Right cardiac atrium (tissue), 5 donors: ENCODE data around the gene HSPA12B. TPM values are rescaled to one million over a fixed set of nuclear protein-coding genes. Genes with fewer than 3 reads are reported as not detected.
A peak's percentile ranks its signal among the peaks of the same experiment; 100 is the strongest.

Experiments used
- ATAC-seq, 2 donors: fragments of 200-7000 bp; cut with Tn5 transposase; one replicate each; pipeline versions ENCODE4 v1.8.0 to v1.9.1; 2020; ENCODE audit warnings: moderate library complexity in 2 of 2, mild to moderate bottlenecking in 1 of 2
- DNase-seq, 3 donors: peaks; one replicate each; pipeline ENCODE4 v3.0.0-alpha.2; 2020
- H3K27ac ChIP-seq: one replicate; pipeline ENCODE4 v1.5.1; 2013; ENCODE audit warnings: mild to moderate bottlenecking, low read length, control low read depth, moderate library complexity
- H3K27me3 ChIP-seq: one replicate; pipeline ENCODE4 v1.6.1; 2013; ENCODE audit not compliant: control insufficient read depth, insufficient read depth
- H3K4me1 ChIP-seq: one replicate; pipeline ENCODE4 v1.6.1; 2013; ENCODE audit warnings: low read length; ENCODE audit not compliant: control insufficient read depth, insufficient read depth
- H3K4me3 ChIP-seq: one replicate; pipeline ENCODE4 v1.5.1; 2013; ENCODE audit warnings: low read length, control low read depth
- H3K9me3 ChIP-seq: one replicate; pipeline ENCODE4 v1.6.1; 2013; ENCODE audit warnings: low read length; ENCODE audit not compliant: control insufficient read depth
- WGBS: extraction: QIAGEN DNeasy Blood & Tissue Kit; methylation state at CpG from one replicate; pipeline ENCODE4 v1.1.7; 2013; 5-methylcytosine and 5-hydroxymethylcytosine counted together
- intact Hi-C, 4 donors: fragments of 100-400 bp; cut with DNase I; formaldehyde crosslinking; loops; one replicate each; pipeline versions ENCODE4 v1.11.0 to v1.14.0; 2022 to 2023
- polyA plus RNA-seq: library from polyadenylated mRNA; stranded (reverse); fragments of 200-250 nt; gene quantifications from one replicate; pipeline ENCODE4 v1.2.3, GENCODE V29; 2013
- total RNA-seq, 4 donors: library from RNA; stranded (reverse); fragmentation: NEBNext Ultra II Directional; extraction: Animal tissue kit (Norgen Biotek cat#: 25700); gene quantifications; one replicate each; pipeline ENCODE4 v1.2.1, GENCODE V29; 2021
- donor health status: healthy with polysubstance abuse.
- donor health status: DM: no; HTN: yes; CAD: no.
- donor health status: DM: no; HTN: no; CAD: no.
- donor health status: DM: no; HTN: yes; CAD: no; lungs with severe emphysema.
- donor health status: DM: yes; HTN: yes; CAD: no.

The HSPA12B gene
- total and polyA plus RNA-seq, 5 donors, result 6.1 to 13.0 (median 7.9) TPM

GRCh38 chr20:3704087-3704486 is 28.4 kb upstream of the HSPA12B start:
- no peak for ATAC-seq
- intact Hi-C loops, result no loop called here
- Histone ChIP-seq H3K27me3 (no peaks in the 10 kb centered on the region), H3K4me1 (no peaks in the 10 kb centered on the region), H3K27ac (no peak overlapping the region), H3K4me3 (no peak overlapping the region), H3K9me3 (no peaks in the 10 kb centered on the region)
- 65% methylated on average over 5 of the region's 5 CpGs for WGBS
- peak in 1 of 3 donors; percentile 0 for DNase-seq

- Histone ChIP-seq H3K27me3 (no peaks in the 10 kb centered on the region), H3K9me3 (no peaks in the 10 kb centered on the region), H3K4me1 (no peaks in the 10 kb centered on the region), H3K27ac (no peak overlapping the region), H3K4me3 (no peak overlapping the region)
- DNase-seq (peak in 1 of 3 donors; percentile 10), ATAC-seq (no peak)
- intact Hi-C loops, result no loop called here
- 86% methylated on average over 14 of the region's 14 CpGs for WGBS
Observed at GRCh38 chr20:3705491-3705969, 27.0 kb upstream of the HSPA12B start.

DNA sequence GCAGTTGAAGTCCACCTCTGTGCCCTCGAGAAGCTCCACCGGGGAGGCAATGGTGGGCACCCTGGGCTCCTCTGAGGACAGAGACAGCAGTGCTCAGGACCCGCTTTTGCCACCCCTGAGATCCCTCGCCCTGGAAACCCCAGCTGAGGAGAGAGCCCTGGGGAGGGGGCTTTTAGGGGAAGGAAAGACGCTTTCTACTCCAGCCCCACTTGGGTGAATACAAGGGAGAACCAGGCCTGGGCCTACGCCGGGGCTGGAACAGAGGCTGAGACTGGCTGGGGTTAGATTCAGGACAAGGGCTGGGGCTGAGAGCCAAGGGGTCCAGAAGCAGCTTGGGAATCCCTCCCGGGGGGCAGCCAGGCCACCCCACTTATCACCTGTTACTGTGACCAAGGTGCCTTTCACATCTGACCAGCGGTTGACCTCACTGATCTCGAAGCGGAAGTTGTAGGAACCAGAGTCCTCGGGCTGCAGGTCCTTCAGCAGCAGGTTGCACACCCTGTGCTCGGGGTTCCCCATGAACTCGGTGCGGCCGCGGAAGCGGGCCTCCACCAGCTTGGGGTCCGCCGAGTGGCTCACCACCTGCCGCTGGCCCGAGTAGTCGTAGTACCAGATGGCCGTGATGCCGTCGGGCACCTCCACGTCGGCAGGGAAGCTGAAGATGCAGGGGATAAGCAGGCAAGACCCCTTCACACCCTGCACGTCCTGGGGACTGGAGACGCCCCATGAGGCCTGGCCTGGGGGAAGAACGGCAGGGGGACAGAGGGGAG is 26.3 kb upstream of the HSPA12B start:
- no peaks in the 10 kb centered on the region for H3K4me1 ChIP-seq
- no peak for ATAC-seq
- no peak overlapping the region for H3K4me3 ChIP-seq
- H3K27ac ChIP-seq, result no peak overlapping the region
- intact Hi-C loops, result no loop called here
- no peaks in the 10 kb centered on the region for H3K27me3 ChIP-seq
- 93% methylated on average over 31 of the region's 31 CpGs for WGBS
- DNase-seq, result no peak
- no peaks in the 10 kb centered on the region for H3K9me3 ChIP-seq

DNA sequence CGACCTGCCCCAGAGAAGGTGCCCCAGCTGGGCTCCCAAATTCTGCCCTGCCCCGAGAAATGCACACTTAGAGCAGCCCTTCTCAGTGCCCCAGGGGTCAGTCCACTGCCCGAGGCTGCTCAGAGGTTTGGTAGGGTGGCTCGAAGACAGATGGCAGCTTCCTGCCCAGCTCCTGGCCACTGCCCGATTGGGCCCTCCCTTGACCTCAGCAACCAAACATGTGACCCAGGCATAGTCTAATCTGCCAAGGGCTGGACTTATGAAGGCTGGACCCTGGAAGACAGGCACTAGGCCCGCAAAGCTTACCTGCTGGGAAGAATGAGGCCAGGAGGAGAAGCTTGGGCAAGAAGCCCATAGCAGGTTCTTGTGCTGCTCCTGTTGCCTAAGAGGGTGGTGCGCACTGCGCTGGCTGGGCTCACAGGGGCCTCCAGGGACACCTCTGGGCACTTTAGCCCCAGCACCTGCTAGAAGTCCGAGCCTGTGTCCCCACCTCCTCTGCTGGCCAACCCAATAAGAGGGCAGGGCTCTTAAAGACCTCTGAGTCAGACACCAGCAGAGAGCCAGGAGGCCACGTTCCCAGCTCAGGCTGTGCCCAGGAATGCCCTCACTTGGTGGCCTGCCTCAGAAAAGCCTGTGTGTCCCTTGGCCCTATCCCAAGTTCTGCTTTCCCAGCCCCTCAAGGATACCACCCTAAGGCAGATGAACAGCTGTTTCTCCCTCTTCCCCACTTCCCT is 25.5 kb upstream of the HSPA12B start:
- Histone ChIP-seq H3K27me3 (no peaks in the 10 kb centered on the region), H3K4me3 (no peak overlapping the region), H3K9me3 (no peaks in the 10 kb centered on the region), H3K4me1 (no peaks in the 10 kb centered on the region), H3K27ac (no peak overlapping the region)
- DNase-seq, result no peak
- peak in 1 of 2 donors; percentile 52 for ATAC-seq
- intact Hi-C loops, result no loop called here
- WGBS, result 81% methylated on average over 10 of the region's 10 CpGs

- intact Hi-C loops, result no loop called here
- no peak for DNase-seq
- no peak overlapping the region for H3K27ac ChIP-seq
Observed at GRCh38 chr20:3707508-3707899, 25.0 kb upstream of the HSPA12B start.

DNA sequence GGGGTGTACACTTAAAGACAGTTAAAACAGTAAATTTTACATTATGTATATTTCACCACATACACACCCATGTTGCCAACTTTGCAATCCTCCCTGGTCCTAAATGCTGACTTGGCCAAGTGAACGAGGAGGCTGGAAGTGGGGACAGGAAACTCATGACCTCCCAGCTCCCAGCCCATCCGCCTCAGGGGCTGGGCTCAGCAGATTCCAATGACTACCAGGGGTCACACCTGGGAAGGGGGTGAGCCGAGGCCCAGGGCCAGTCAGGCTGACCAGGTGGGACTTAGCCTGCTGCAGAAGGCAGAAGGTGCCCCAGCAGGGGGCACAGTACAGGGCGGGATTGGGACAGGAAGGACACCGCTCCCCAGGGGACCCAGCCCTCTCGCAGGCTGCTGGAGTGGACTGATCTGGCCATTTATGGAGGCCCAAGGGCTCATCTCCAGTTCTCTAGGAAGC is 22.4 kb upstream of the HSPA12B start:
- 46% methylated on average over 6 of the region's 6 CpGs for WGBS
- intact Hi-C loops, result loop anchor here (2.0 to 5.0 kb wide), 2 partner anchors 33 kb away; no protein-coding TSS in a partner anchor
- no peaks in the 10 kb centered on the region for H3K27me3 ChIP-seq
- H3K27ac ChIP-seq, result no peak overlapping the region
- H3K4me3 ChIP-seq, result no peak overlapping the region
- no peaks in the 10 kb centered on the region for H3K4me1 ChIP-seq
- ATAC-seq (peak; percentile 22 to 44), DNase-seq (peak in 1 of 3 donors; percentile 36)
- no peaks in the 10 kb centered on the region for H3K9me3 ChIP-seq

More at GRCh38 chr20:3707508-3707899, 25.0 kb upstream of the HSPA12B start:
- Histone ChIP-seq H3K9me3 (no peaks in the 10 kb centered on the region), H3K27me3 (no peaks in the 10 kb centered on the region), H3K4me3 (no peak overlapping the region), H3K4me1 (no peaks in the 10 kb centered on the region)
- ATAC-seq, result no peak
- 92% methylated on average over 3 of the region's 3 CpGs for WGBS

GRCh38 chr20:3710703-3711483 is 21.6 kb upstream of the HSPA12B start:
- H3K4me1 ChIP-seq, result no peaks in the 10 kb centered on the region
- no peak overlapping the region for H3K4me3 ChIP-seq
- intact Hi-C loops, result loop anchor here (2.0 to 5.0 kb wide), 2 partner anchors 34 kb away; no protein-coding TSS in a partner anchor
- no peaks in the 10 kb centered on the region for H3K27me3 ChIP-seq
- WGBS, result 31% methylated on average over 18 of the region's 18 CpGs
- H3K9me3 ChIP-seq, result no peaks in the 10 kb centered on the region
- DNase-seq (peak; percentile 72 to 93 (median 91)), ATAC-seq (peak; percentile 47 to 60)
- no peak overlapping the region for H3K27ac ChIP-seq

- 59% methylated on average over 4 of the region's 4 CpGs for WGBS
- intact Hi-C loops, result loop anchor here (2.0 to 5.0 kb wide), 2 partner anchors 34 to 35 kb away; no protein-coding TSS in a partner anchor
Observed at GRCh38 chr20:3711484-3711941, 21.0 kb upstream of the HSPA12B start.

DNA sequence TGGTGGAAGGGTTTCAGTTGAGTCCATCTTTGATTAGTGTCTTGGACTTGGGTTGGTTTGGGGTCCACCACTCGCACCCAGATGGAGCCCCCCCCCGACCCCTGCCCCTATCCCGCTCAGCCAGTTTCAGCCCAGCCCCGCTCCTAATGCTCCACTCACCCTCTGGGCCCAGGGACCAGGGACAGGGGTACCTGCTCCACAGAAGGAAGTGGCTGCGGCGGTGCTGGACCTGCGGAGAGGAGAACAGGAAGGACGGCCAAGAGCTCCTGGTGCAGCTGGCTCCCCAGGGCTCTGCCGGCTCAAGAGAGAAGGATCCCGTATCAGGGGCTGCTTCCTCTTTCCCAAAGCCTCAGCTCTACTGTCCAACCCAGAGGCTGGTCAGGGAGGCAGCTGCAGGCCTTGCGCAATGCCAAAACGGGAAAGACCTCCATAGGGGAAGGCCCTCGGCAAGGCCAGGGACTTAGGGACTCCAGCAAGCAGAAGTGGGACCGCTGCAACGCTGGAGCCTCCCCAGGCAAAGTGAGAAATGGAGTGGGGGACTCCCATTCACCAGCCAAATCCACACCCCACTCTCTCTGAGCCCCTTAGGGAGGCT is 20.1 kb upstream of the HSPA12B start, which contains the start of gene SIGLEC1:
SIGLEC1 (minus strand) TSS at position 322 of the 595 bp plus-strand sequence. CDS start 5,472 bp downstream, outside the sequence.
- ATAC-seq (peak; percentile 36 to 52), DNase-seq (peak; percentile 75 to 88 (median 86))
- 79% methylated on average over 15 of the region's 15 CpGs for WGBS
- no peaks in the 10 kb centered on the region for H3K27me3 ChIP-seq
- no peaks in the 10 kb centered on the region for H3K4me1 ChIP-seq
- H3K4me3 ChIP-seq, result no peak within 1 kb of the TSS
- H3K9me3 ChIP-seq, result no peaks in the 10 kb centered on the region
- H3K27ac ChIP-seq, result no peak within 1 kb of the TSS
- intact Hi-C loops, result loop anchor here in 2 of 4 donors (5.0 kb wide), 1 partner anchor 35 kb away; no protein-coding TSS in a partner anchor

More at GRCh38 chr20:3711484-3711941, 21.0 kb upstream of the HSPA12B start:
- peak in 1 of 2 donors; percentile 8 for ATAC-seq
- Histone ChIP-seq H3K4me1 (no peaks in the 10 kb centered on the region), H3K9me3 (no peaks in the 10 kb centered on the region), H3K27me3 (no peaks in the 10 kb centered on the region), H3K4me3 (no peak overlapping the region), H3K27ac (no peak overlapping the region)
- no peak for DNase-seq

- no peak overlapping the region for H3K27ac ChIP-seq
- ATAC-seq (peak; percentile 4 to 28), DNase-seq (peak in 1 of 3 donors; percentile 12)
- H3K4me1 ChIP-seq, result no peaks in the 10 kb centered on the region
- WGBS, result 70% methylated on average over 4 of the region's 4 CpGs
- H3K27me3 ChIP-seq, result no peaks in the 10 kb centered on the region
- no peaks in the 10 kb centered on the region for H3K9me3 ChIP-seq
- H3K4me3 ChIP-seq, result no peak overlapping the region
- intact Hi-C loops, result loop anchor here in 2 of 4 donors (5.0 kb wide), 1 partner anchor 37 kb away; no protein-coding TSS in a partner anchor
Observed at GRCh38 chr20:3714092-3714491, 18.4 kb upstream of the HSPA12B start.
